Measurements from ENCODE around the gene USF1.
"Not testable (repeated sequence)": the region's sequence is repeated elsewhere in the genome, so short reads cannot be mapped to it uniquely, and the experiment has no call there.

USF1 gene

GRCh38 chr1:161048949-161049722, 3.4 kb upstream of the USF1 start:
- no peak for DNase-seq (ENCODE audit: low read depth, low spot score)

- no peak for DNase-seq (ENCODE audit: low read depth, low spot score)
Measured at GRCh38 chr1:161047436-161048420, 2.0 kb upstream of the USF1 start.

- no peak for DNase-seq (ENCODE audit: low read depth, low spot score)
Measured at GRCh38 chr1:161046605-161047228, 940 bp upstream of the USF1 start.

- DNase-seq (ENCODE audit: low read depth, low spot score) = no peak
Measured at GRCh38 chr1:161044908-161045735, 655 bp downstream of the USF1 start.

- no peak for DNase-seq (ENCODE audit: low read depth, low spot score)
Measured at GRCh38 chr1:161044535-161044907, 1.3 kb downstream of the USF1 start.

GRCh38 chr1:161039546-161039945, 6.2 kb downstream of the USF1 start:
- no peak for DNase-seq (ENCODE audit: low read depth, low spot score)

GRCh38 chr1:161039154-161039545, 6.6 kb downstream of the USF1 start:
- no peak for DNase-seq (ENCODE audit: low read depth, low spot score)

- DNase-seq (ENCODE audit: low read depth, low spot score) = peak; percentile 76
Measured at GRCh38 chr1:161038523-161039153, 7.1 kb downstream of the USF1 start, which contains the start of gene TSTD1. TSTD1 (minus strand) TSS chr1:161038964; CDS start chr1:161038889, 75 bp downstream.

GRCh38 chr1:161037661-161038522, 7.9 kb downstream of the USF1 start:
- no peak for DNase-seq (ENCODE audit: low read depth, low spot score)

GRCh38 chr1:161033751-161034150, 12.0 kb downstream of the USF1 start:
- no peak for DNase-seq (ENCODE audit: low read depth, low spot score)

- DNase-seq (ENCODE audit: low read depth, low spot score) = no peak
Measured at GRCh38 chr1:161032409-161032808, 13.4 kb downstream of the USF1 start.

- no peak for DNase-seq (ENCODE audit: low read depth, low spot score)
Measured at GRCh38 chr1:161031874-161032273, 13.9 kb downstream of the USF1 start.

GRCh38 chr1:161029466-161029865, 16.3 kb downstream of the USF1 start:
- not testable (repeated sequence) for DNase-seq (ENCODE audit: low read depth, low spot score)

- DNase-seq (ENCODE audit: low read depth, low spot score) = not testable (repeated sequence)
Measured at GRCh38 chr1:161026954-161027353, 18.8 kb downstream of the USF1 start.

- DNase-seq (ENCODE audit: low read depth, low spot score) = not testable (repeated sequence)
Measured at GRCh38 chr1:161022432-161022831, 23.3 kb downstream of the USF1 start.

GRCh38 chr1:161021970-161022353, 23.8 kb downstream of the USF1 start:
- no peak for DNase-seq (ENCODE audit: low read depth, low spot score)

GRCh38 chr1:161021165-161021969, 24.4 kb downstream of the USF1 start:
- peak; percentile 69 for DNase-seq (ENCODE audit: low read depth, low spot score)

GRCh38 chr1:161020509-161021164, 25.1 kb downstream of the USF1 start, which contains the start of gene F11R:
F11R (minus strand) TSS chr1:161021152; CDS start chr1:161021073, 79 bp downstream.
- DNase-seq (ENCODE audit: low read depth, low spot score) = no peak
